SH-SY5Y (cell line): ENCODE measurements around the gene SIK2.

Experiments used
- GATA2 ChIP-seq: IDR thresholded peaks from 2 replicates; pipeline ENCODE4 v1.6.1; 2011; ENCODE audit warnings: mild to moderate bottlenecking, low read depth, low read length
- GATA3 ChIP-seq: IDR thresholded peaks from 2 replicates; pipeline ENCODE4 v1.6.1; 2011; ENCODE audit warnings: low read depth, mild to moderate bottlenecking, low read length, moderate library complexity

- TF ChIP-seq GATA2 (no peak), GATA3 (no peak)
Measured at GRCh38 chr11:111603611-111604130, 1.4 kb downstream of the SIK2 start.
